GM19468 (cell line): ENCODE data around the gene TMEM213.

Experiments used
- ATAC-seq: cut with Tn5 transposase; IDR thresholded peaks from one replicate; pipeline ENCODE4 v1.9.1; 2021; ENCODE audit warnings: mild to moderate bottlenecking, moderate library complexity, moderate number of reproducible peaks; ENCODE audit not compliant: unreplicated experiment; ENCODE audit errors: extremely low read depth

Gene TMEM213

GRCh38 chr7:138797715-138798320 is at the start of gene TMEM213, which contains the start of gene ATP6V0A4:
TSS of gene TMEM213 (plus strand) at chr7:138797994. CDS start at chr7:138798105, 111 bp downstream.
TSS of gene ATP6V0A4 (minus strand) at chr7:138798196. CDS start at chr7:138771247, 26,949 bp downstream.
- ATAC-seq: no peak

- no peak for ATAC-seq
Observed at GRCh38 chr7:138748666-138749065, 49.1 kb upstream of the TMEM213 start.

- ATAC-seq: no peak
Observed at GRCh38 chr7:138749960-138750359, 47.8 kb upstream of the TMEM213 start.

GRCh38 chr7:138750473-138750872 is 47.3 kb upstream of the TMEM213 start:
- ATAC-seq: no peak

GRCh38 chr7:138750901-138751464 is 46.8 kb upstream of the TMEM213 start:
- no peak for ATAC-seq

GRCh38 chr7:138752518-138753149 is 45.2 kb upstream of the TMEM213 start:
- ATAC-seq: peak; percentile 90

- no peak for ATAC-seq
Observed at GRCh38 chr7:138753150-138753518, 44.7 kb upstream of the TMEM213 start.

- ATAC-seq: no peak
Observed at GRCh38 chr7:138753610-138754009, 44.2 kb upstream of the TMEM213 start.

- ATAC-seq: no peak
Observed at GRCh38 chr7:138755331-138755747, 42.5 kb upstream of the TMEM213 start.

- ATAC-seq: no peak
Observed at GRCh38 chr7:138755842-138756590, 41.8 kb upstream of the TMEM213 start.

GRCh38 chr7:138756591-138757242 is 41.1 kb upstream of the TMEM213 start:
- no peak for ATAC-seq

GRCh38 chr7:138768241-138768640 is 29.6 kb upstream of the TMEM213 start:
- no peak for ATAC-seq

- no peak for ATAC-seq
Observed at GRCh38 chr7:138770904-138771303, 26.9 kb upstream of the TMEM213 start.

- no peak for ATAC-seq
Observed at GRCh38 chr7:138773176-138773575, 24.6 kb upstream of the TMEM213 start.

- ATAC-seq: no peak
Observed at GRCh38 chr7:138773817-138774216, 24.0 kb upstream of the TMEM213 start.

- ATAC-seq: no peak
Observed at GRCh38 chr7:138776166-138776833, 21.5 kb upstream of the TMEM213 start.

GRCh38 chr7:138781004-138781403 is 16.8 kb upstream of the TMEM213 start:
- ATAC-seq: no peak

- no peak for ATAC-seq
Observed at GRCh38 chr7:138784692-138785091, 13.1 kb upstream of the TMEM213 start.

- no peak for ATAC-seq
Observed at GRCh38 chr7:138785587-138786437, 12.0 kb upstream of the TMEM213 start.
